H1 (cell line): ENCODE data around the gene MPC1. TPM values are rescaled to one million over a fixed set of nuclear protein-coding genes. Genes with fewer than 3 reads are reported as not detected.

ENCODE experiments used
- CTCF ChIA-PET: fragments of 300-600 bp; sonication (Branson Sonifier 250); formaldehyde crosslinking; loops from one replicate; lab custom pipeline; 2021; ENCODE audit not compliant: partially characterized antibody; lab: Charles Lee
- POLR2A ChIA-PET: fragments of 300-600 bp; sonication (Branson Sonifier 250); formaldehyde crosslinking; loops from one replicate; lab custom pipeline; 2021; ENCODE audit warnings: inconsistent platforms; ENCODE audit not compliant: partially characterized antibody; lab: Charles Lee
- DNase-seq, 2 experiments: peaks; one replicate each; pipeline versions ENCODE4 v3.0.0 to v3.0.0-alpha.2; 2010 to 2022; ENCODE audit warnings: low spot score in 2 of 2, low read depth in 1 of 2, mixed read lengths in 1 of 2
- FAIRE-seq: peaks from 2 replicates; lab custom pipeline; 2011; peaks lifted over from hg19 to GRCh38; lab: Jason Lieb, UNC
- H2AFZ ChIP-seq: 2 replicates; pipeline ENCODE4 v1.8.1; 2012; ENCODE audit warnings: low read length, inconsistent platforms
- H2AK5ac ChIP-seq: 2 replicates; pipeline ENCODE4 v1.6.1; 2013; ENCODE audit warnings: low read depth, low read length
- H2BK120ac ChIP-seq: replicated peaks from 2 replicates; pipeline ENCODE3; 2013; ENCODE audit warnings: low read depth, low read length, inconsistent platforms
- H2BK12ac ChIP-seq: 2 replicates; pipeline ENCODE4 v1.6.1; 2013; ENCODE audit warnings: low read depth, low read length
- H2BK15ac ChIP-seq: 2 replicates; pipeline ENCODE4 v1.6.1; 2013; ENCODE audit warnings: low read length
- H2BK20ac ChIP-seq: 2 replicates; pipeline ENCODE4 v1.6.1; 2013; ENCODE audit warnings: low read length
- H2BK5ac ChIP-seq: 2 replicates; pipeline ENCODE4 v1.6.1; 2013; ENCODE audit warnings: low read depth, low read length
- H3K14ac ChIP-seq: 2 replicates; pipeline ENCODE4 v1.6.1; 2013; ENCODE audit warnings: inconsistent platforms; ENCODE audit not compliant: insufficient read length
- H3K18ac ChIP-seq: 2 replicates; pipeline ENCODE4 v1.6.1; 2013; ENCODE audit warnings: low read length; ENCODE audit errors: extremely low read depth
- H3K23ac ChIP-seq: 2 replicates; pipeline ENCODE4 v1.6.1; 2013; ENCODE audit warnings: inconsistent platforms; ENCODE audit not compliant: insufficient read length
- H3K23me2 ChIP-seq: 2 replicates; pipeline ENCODE4 v1.6.1; 2013; ENCODE audit warnings: low read depth, low read length
- H3K27ac ChIP-seq: 2 replicates; pipeline ENCODE4 v1.6.1; 2011; ENCODE audit warnings: low read depth, low read length, inconsistent platforms
- H3K27me3 ChIP-seq, 4 experiments: replicated peaks in 1 of 4; 1 replicate in 1 of 4; 2 replicates in 3 of 4; pipeline versions ENCODE4 v1.6.1 to v1.8.1; 2011 to 2013; ENCODE audit warnings: low read length in 3 of 4, mild to moderate bottlenecking in 3 of 4, inconsistent platforms in 2 of 4, mixed read lengths in 2 of 4, moderate library complexity in 1 of 4; ENCODE audit not compliant: control insufficient read depth in 3 of 4, insufficient read depth in 3 of 4; ENCODE audit errors: extremely low read depth in 1 of 4
- H3K36me3 ChIP-seq, 4 experiments: 2 replicates each; pipeline versions ENCODE4 v1.6.1 to v1.8.1; 2011 to 2013; ENCODE audit warnings: mild to moderate bottlenecking in 4 of 4, low read length in 3 of 4, moderate library complexity in 2 of 4, control low read depth in 1 of 4, inconsistent platforms in 1 of 4; ENCODE audit not compliant: insufficient read depth in 4 of 4, control insufficient read depth in 2 of 4
- H3K4ac ChIP-seq: replicated peaks from 2 replicates; pipeline ENCODE3; 2013; ENCODE audit warnings: low read length, low read depth, mixed read lengths, inconsistent platforms; ENCODE audit not compliant: insufficient read length
- H3K4me1 ChIP-seq, 4 experiments: replicated peaks in 1 of 4; 1 replicate in 1 of 4; 2 replicates in 3 of 4; pipeline versions ENCODE4 v1.6.1 to v1.8.1; 2011 to 2013; ENCODE audit warnings: low read length in 3 of 4, inconsistent platforms in 2 of 4, mixed read lengths in 1 of 4; ENCODE audit not compliant: insufficient read depth in 4 of 4, control insufficient read depth in 3 of 4
- H3K4me2 ChIP-seq, 2 experiments: 2 replicates each; pipeline versions ENCODE4 v1.6.1 to v1.8.1; 2011 to 2013; ENCODE audit warnings: low read depth in 2 of 2, low read length in 2 of 2, control low read depth in 1 of 2, inconsistent platforms in 1 of 2, mild to moderate bottlenecking in 1 of 2; ENCODE audit not compliant: insufficient read depth in 1 of 2
- H3K4me3 ChIP-seq, 4 experiments: fragments of 200-600, 300-600 bp in 1 of 4; sonication (generic), shearing (Covaris generic), sonication (Bioruptor Twin) in 1 of 4; 2 replicates each; pipeline versions ENCODE4 v1.5.1 to v1.8.1; 2011 to 2016; ENCODE audit warnings: low read length in 4 of 4, low read depth in 3 of 4, control low read depth in 2 of 4, inconsistent platforms in 2 of 4, mild to moderate bottlenecking in 2 of 4, mixed read lengths in 1 of 4, moderate library complexity in 1 of 4; ENCODE audit not compliant: insufficient read depth in 2 of 4; ENCODE audit errors: extremely low read depth in 1 of 4
- H3K56ac ChIP-seq: replicated peaks from 2 replicates; pipeline ENCODE3; 2013; ENCODE audit warnings: low read depth, mild to moderate bottlenecking, mixed read lengths, low read length, inconsistent platforms; ENCODE audit not compliant: insufficient read length
- H3K79me1 ChIP-seq: 2 replicates; pipeline ENCODE4 v1.6.1; 2013; ENCODE audit warnings: low read depth, low read length, control low read depth
- H3K79me2 ChIP-seq, 2 experiments: 2 replicates each; pipeline versions ENCODE4 v1.6.1 to v1.8.1; 2012 to 2013; ENCODE audit warnings: low read length in 2 of 2, mild to moderate bottlenecking in 2 of 2, inconsistent platforms in 1 of 2; ENCODE audit not compliant: insufficient read depth in 2 of 2, control insufficient read depth in 1 of 2
- H3K9ac ChIP-seq, 4 experiments: replicated peaks in 1 of 4; 1 replicate in 1 of 4; 2 replicates in 3 of 4; pipeline versions ENCODE4 v1.6.1 to v1.8.1; 2011 to 2013; ENCODE audit warnings: low read depth in 3 of 4, low read length in 3 of 4, control low read depth in 2 of 4, mild to moderate bottlenecking in 2 of 4, moderate library complexity in 2 of 4, inconsistent platforms in 1 of 4; ENCODE audit errors: extremely low read depth in 1 of 4
- H3K9me3 ChIP-seq, 2 experiments: 2 replicates each; pipeline versions ENCODE4 v1.6.1 to v1.8.1; 2012 to 2013; ENCODE audit warnings: mild to moderate bottlenecking in 2 of 2, moderate library complexity in 2 of 2, control low read depth in 1 of 2, inconsistent platforms in 1 of 2, low read depth in 1 of 2, low read length in 1 of 2, mixed read lengths in 1 of 2; ENCODE audit not compliant: insufficient read depth in 2 of 2
- H4K20me1 ChIP-seq, 2 experiments: replicated peaks in 1 of 2; 2 replicates each; pipeline versions ENCODE3 to v1.8.1; 2011 to 2013; ENCODE audit warnings: inconsistent platforms in 2 of 2, low read length in 2 of 2, mild to moderate bottlenecking in 1 of 2; ENCODE audit not compliant: insufficient read depth in 2 of 2, control insufficient read depth in 1 of 2
- H4K5ac ChIP-seq: 2 replicates; pipeline ENCODE4 v1.6.1; 2013; ENCODE audit warnings: low read length, low read depth, mixed read lengths, inconsistent platforms; ENCODE audit not compliant: insufficient read length
- H4K8ac ChIP-seq: 2 replicates; pipeline ENCODE4 v1.8.0; 2013; ENCODE audit warnings: mild to moderate bottlenecking, moderate library complexity, low read length, inconsistent platforms; ENCODE audit not compliant: insufficient read depth; ENCODE audit errors: extremely low read depth
- H4K91ac ChIP-seq: replicated peaks from 2 replicates; pipeline ENCODE3; 2013; ENCODE audit warnings: low read length, mixed read lengths, inconsistent platforms; ENCODE audit not compliant: insufficient read length
- CBX8 ChIP-seq: fragments of 300-800, 300-1000 bp; sonication (generic); IDR thresholded peaks from 2 replicates; pipeline ENCODE4 v1.7.1; 2016; ENCODE audit warnings: low read depth, low read length, borderline replicate concordance
- CHD1 ChIP-seq: IDR thresholded peaks from 2 replicates; pipeline ENCODE4 v1.6.1; 2012; ENCODE audit warnings: low read depth, low read length, improper control_type of control experiment
- EP300 ChIP-seq, 2 experiments: IDR thresholded peaks; 1 replicate in 1 of 2; 2 replicates in 1 of 2; pipeline ENCODE4 v1.6.1; 2011 to 2012; ENCODE audit warnings: low read depth in 2 of 2, low read length in 2 of 2, mild to moderate bottlenecking in 2 of 2, borderline replicate concordance in 1 of 2, inconsistent platforms in 1 of 2, moderate library complexity in 1 of 2
- EZH2 ChIP-seq: fragments of 200-600 bp; sonication (generic); IDR thresholded peaks from 2 replicates; pipeline ENCODE4 v1.7.1; 2012; ENCODE audit warnings: low read depth, mild to moderate bottlenecking, moderate library complexity, low read length, inconsistent platforms; ENCODE audit not compliant: severe bottlenecking
- JUND ChIP-seq: IDR thresholded peaks from 2 replicates; pipeline ENCODE4 v1.6.1; 2011; ENCODE audit warnings: mild to moderate bottlenecking, improper control_type of control experiment, low read length
- MAX ChIP-seq: IDR thresholded peaks from 2 replicates; pipeline ENCODE4 v1.6.1; 2012; ENCODE audit warnings: inconsistent platforms
- RBBP5 ChIP-seq: IDR thresholded peaks from 2 replicates; pipeline ENCODE4 v1.7.1; 2012; ENCODE audit warnings: low read depth, mild to moderate bottlenecking, inconsistent platforms, low read length, moderate library complexity, borderline replicate concordance
- RFX5 ChIP-seq: IDR thresholded peaks from 2 replicates; pipeline ENCODE4 v1.6.1; 2011; ENCODE audit warnings: low read depth, low read length, improper control_type of control experiment, borderline replicate concordance
- SAP30 ChIP-seq: fragments of 300-600 bp; sonication (generic); IDR thresholded peaks from 2 replicates; pipeline ENCODE4 v1.7.1; 2012; ENCODE audit warnings: low read length, moderate library complexity, mild to moderate bottlenecking, inconsistent platforms; ENCODE audit not compliant: insufficient read depth, insufficient replicate concordance
- SP4 ChIP-seq: IDR thresholded peaks from 2 replicates; pipeline ENCODE4 v1.6.1; 2012; ENCODE audit warnings: low read length, inconsistent platforms
- WGBS, 2 experiments: shearing (Covaris generic) in 1 of 2; methylation state at CpG; one replicate each; pipeline versions ENCODE4 v1.1.6 to v1.1.7; 2013 to 2015; ENCODE audit warnings: low lambda C conversion rate in 2 of 2, mixed read lengths in 2 of 2, inconsistent platforms in 1 of 2, low coverage in 1 of 2, missing lambda C conversion rate in 1 of 2; ENCODE audit not compliant: insufficient replicate concordance in 2 of 2, insufficient coverage in 1 of 2, insufficient read length in 1 of 2; ENCODE audit errors: extremely low coverage in 1 of 2, missing lambda C conversion rate in 1 of 2; 5-methylcytosine and 5-hydroxymethylcytosine counted together
- polyA plus RNA-seq, 7 experiments: library from polyadenylated mRNA; depleted of rRNA in 3 of 7; stranded (reverse) in 5 of 7; unstranded in 2 of 7; fragments of >200 nt in 5 of 7; fragments of 200-250 nt in 2 of 7; gene quantifications; 1 replicate in 5 of 7; 2 replicates in 1 of 7; 4 replicates in 1 of 7; pipeline versions ENCODE4 v1.2.1 to v1.2.3, GENCODE V29; 2011 to 2013; ENCODE audit warnings: missing spikeins in 2 of 7, mixed read lengths in 2 of 7
- total RNA-seq: library from RNA; stranded (reverse); fragmentation: NEBNext Ultra II Directional; extraction: Animal tissue kit (Norgen Biotek cat#: 25700); gene quantifications from 2 replicates; pipeline ENCODE4 v1.2.1, GENCODE V29; 2021

The MPC1 gene
- total and polyA plus RNA-seq, 2 of the 8 experiments (the other 6 are each of a cell fraction or from before 2014, with no cell fraction given), result 10.2 to 12.6 TPM

- no peaks in the 10 kb centered on the region for H3K27me3 ChIP-seq
- no peak overlapping the region for H3K9ac ChIP-seq
- peaks cover 8% of the 10 kb centered on the region; the same call in 1 of the 2 replicates for H3K79me1 ChIP-seq
- ChIA-PET CTCF (interaction anchor here (1.3 to 1.7 kb wide), 5 partner anchors 16 to 69 kb away, joined by 4 to 6 read pairs (median 6); no protein-coding TSS in a partner anchor), POLR2A (interaction anchor here (1.1 to 2.9 kb wide), 4 partner anchors 12 to 29 kb away, joined by 3 to 10 read pairs (median 4); no protein-coding TSS in a partner anchor)
- H4K5ac ChIP-seq, result no peak overlapping the region
- H3K36me3 ChIP-seq, result peaks cover 0 to 21% (median 10%) of the 10 kb centered on the region in 4 experiments; a peak in 5 of 8 replicates
- peaks cover 0 to 6% (median 4%) of the 10 kb centered on the region in 4 experiments; a peak in 3 of 7 replicates for H3K4me1 ChIP-seq
- H2AK5ac ChIP-seq, result no peak overlapping the region
- no peak for FAIRE-seq
- no peak overlapping the region for H2BK15ac ChIP-seq
- H3K18ac ChIP-seq, result no peak overlapping the region
- no peak overlapping the region for H3K27ac ChIP-seq
- peaks cover 9 to 94% of the 10 kb centered on the region in 2 experiments for H3K79me2 ChIP-seq
- H3K4ac ChIP-seq, result no peak overlapping the region
- no peak overlapping the region for H2BK20ac ChIP-seq
- H3K56ac ChIP-seq, result no peak overlapping the region
- no peak overlapping the region for H3K23ac ChIP-seq
- no peak overlapping the region for H2BK5ac ChIP-seq
- no peak overlapping the region for H4K8ac ChIP-seq
- H3K14ac ChIP-seq, result no peak overlapping the region
- no peak overlapping the region for H2BK12ac ChIP-seq
- H3K4me2 ChIP-seq, result peak overlapping the region in 1 of 2 experiments; percentile 5; a peak in 1 of 4 replicates
- no peak overlapping the region for H4K91ac ChIP-seq
- no peak for DNase-seq
- H3K23me2 ChIP-seq, result no peaks in the 10 kb centered on the region
- H2BK120ac ChIP-seq, result no peak overlapping the region
- no peaks in the 10 kb centered on the region for H3K9me3 ChIP-seq
- 74% methylated on average over 13 of the region's 13 CpGs; no CpG with 5 or more reads in 1 of the 2 experiments for WGBS, 2 experiments
- no peak overlapping the region for H3K4me3 ChIP-seq
- H2AFZ ChIP-seq, result no peak overlapping the region
- H4K20me1 ChIP-seq, result peaks cover 16 to 18% of the 10 kb centered on the region in 2 experiments
- TF ChIP-seq CHD1 (no peak), RFX5 (no peak), SP4 (no peak), SAP30 (no peak), RBBP5 (no peak), CBX8 (no peak), MAX (no peak), JUND (no peak), EZH2 (no peak), EP300 (IDR thresholded peaks at IDR 0.05; ENCODE audit: borderline replicate concordance in 1 of 2, low read depth in 2 of 2, low read length in 2 of 2) (no peak)
These were observed 51.0 kb downstream of the MPC1 start for GRCh38 chr6:166331503-166332415.
